Fibroblast of skin of right quadriceps (primary cell): ENCODE results near the gene ZNF593.

Source experiments
- DNase-seq: peaks from one replicate; pipeline ENCODE4 v3.0.0-alpha.2; 2013

Gene ZNF593

GRCh38 chr1:26213335-26213905 is 43.7 kb downstream of the ZNF593 start:
- no peak for DNase-seq

DNA sequence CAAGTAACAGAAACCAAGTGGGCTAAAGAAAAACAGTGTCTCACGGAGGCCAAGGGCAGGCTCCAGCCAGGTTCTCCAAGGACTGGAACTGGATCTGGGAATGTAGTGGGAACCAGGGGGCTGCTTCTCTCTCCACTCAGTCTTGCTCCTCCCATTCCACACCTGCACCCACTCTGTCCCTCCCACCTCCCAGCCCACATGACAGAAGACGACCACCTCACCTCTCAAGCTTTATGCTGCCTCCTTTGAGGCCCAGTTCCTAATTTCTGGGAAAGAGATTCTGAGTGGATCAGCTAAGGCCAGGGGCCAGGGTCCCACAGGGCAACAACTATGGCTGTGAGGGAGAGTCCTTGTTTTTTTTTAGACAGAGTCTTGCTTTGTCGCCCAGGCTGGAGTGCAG is 45.5 kb downstream of the ZNF593 start:
- no peak for DNase-seq

DNA sequence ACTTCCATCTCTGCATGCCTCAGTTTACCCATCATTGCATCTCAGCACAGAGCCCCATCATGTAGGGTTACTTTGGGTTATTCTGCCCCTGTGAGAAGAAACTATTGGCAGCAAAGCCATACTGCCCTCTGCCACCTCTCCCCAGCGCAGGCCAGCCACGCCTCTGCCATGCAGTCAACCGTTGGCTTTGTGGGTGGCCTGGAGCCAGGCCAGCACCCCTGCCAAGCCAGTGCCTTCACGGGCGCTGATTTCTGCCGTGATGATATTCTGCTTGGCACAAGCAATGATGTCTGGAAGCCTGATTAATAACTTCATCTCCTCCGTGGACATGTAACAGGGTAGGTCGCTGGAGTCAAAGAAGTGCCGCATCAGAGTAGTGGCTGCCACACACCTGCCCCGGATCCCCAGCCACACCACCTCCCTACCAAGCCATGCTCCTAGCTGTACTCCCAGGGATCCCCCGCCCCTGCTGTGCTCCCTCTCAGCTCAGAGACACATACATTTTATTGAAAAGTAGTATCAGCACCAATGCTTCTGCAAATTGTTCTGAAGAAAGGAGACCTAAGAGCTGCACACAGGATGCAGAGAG is 49.3 kb downstream of the ZNF593 start:
- no peak for DNase-seq
